Neural crest cell (in vitro differentiated cells): ENCODE data around the gene OGN. TPM values are rescaled to one million over a fixed set of nuclear protein-coding genes. Genes with fewer than 3 reads are reported as not detected.

Experiments
- DNase-seq: peaks from one replicate; pipeline ENCODE4 v3.0.0; 2021; ENCODE audit warnings: low read depth, mixed read lengths, low spot score
- H3K27ac Mint-ChIP-seq: one replicate; pipeline ENCODE4 v1.8.0; 2021; ENCODE audit warnings: mild to moderate bottlenecking, mixed read lengths; ENCODE audit not compliant: unreplicated experiment
- H3K27me3 Mint-ChIP-seq: 2 replicates; pipeline ENCODE4 v1.8.0; 2021; ENCODE audit warnings: low read depth, mild to moderate bottlenecking, mixed read lengths
- H3K36me3 Mint-ChIP-seq: 2 replicates; pipeline ENCODE4 v1.8.0; 2021; ENCODE audit warnings: low read depth, mild to moderate bottlenecking, mixed read lengths
- H3K4me1 Mint-ChIP-seq: 2 replicates; pipeline ENCODE4 v1.8.0; 2021; ENCODE audit warnings: mixed read lengths
- H3K4me3 Mint-ChIP-seq: one replicate; pipeline ENCODE4 v1.8.0; 2021; ENCODE audit warnings: mild to moderate bottlenecking, mixed read lengths
- H3K9me3 Mint-ChIP-seq: 2 replicates; pipeline ENCODE4 v1.8.0; 2021; ENCODE audit warnings: mixed read lengths
- CTCF ChIP-seq: fragments of 200-600 bp; sonication (generic); conservative IDR thresholded peaks from 2 replicates; pipeline ENCODE4 v1.5.0; 2021; ENCODE audit warnings: antibody characterized with exemption, mild to moderate bottlenecking
- total RNA-seq: library from RNA; stranded (reverse); gene quantifications from 2 replicates; pipeline ENCODE4 v1.2.1, GENCODE V29; 2021

The OGN gene
- total RNA-seq, 1 donor from 2014 or later = not detected

- DNase-seq = no peak
These were observed 34.6 kb upstream of the OGN start for GRCh38 chr9:92438900-92439526.

GRCh38 chr9:92435263-92435662, 30.9 kb upstream of the OGN start:
- no peak for DNase-seq
- TF ChIP-seq CTCF = no peak
- H3K4me1 Mint-ChIP-seq = no peaks in the 10 kb centered on the region
- H3K27me3 Mint-ChIP-seq = no peaks in the 10 kb centered on the region
- no peak overlapping the region for H3K27ac Mint-ChIP-seq
- H3K9me3 Mint-ChIP-seq = no peaks in the 10 kb centered on the region
- H3K36me3 Mint-ChIP-seq = no peaks in the 10 kb centered on the region
- no peak overlapping the region for H3K4me3 Mint-ChIP-seq

More at GRCh38 chr9:92438900-92439526, 34.6 kb upstream of the OGN start:
- Mint-ChIP-seq H3K36me3 (no peaks in the 10 kb centered on the region), H3K9me3 (no peaks in the 10 kb centered on the region), H3K27me3 (no peaks in the 10 kb centered on the region), H3K4me1 (no peaks in the 10 kb centered on the region), H3K4me3 (no peak overlapping the region), H3K27ac (peak overlapping the region; percentile 27)
- peak; percentile 53 for TF ChIP-seq CTCF

- Mint-ChIP-seq H3K9me3 (no peaks in the 10 kb centered on the region), H3K27me3 (no peaks in the 10 kb centered on the region), H3K4me3 (no peak overlapping the region), H3K36me3 (no peaks in the 10 kb centered on the region), H3K27ac (no peak overlapping the region), H3K4me1 (no peaks in the 10 kb centered on the region)
- no peak for TF ChIP-seq CTCF
- no peak for DNase-seq
These were observed 28.7 kb upstream of the OGN start for GRCh38 chr9:92432972-92433548.

- no peaks in the 10 kb centered on the region for H3K4me1 Mint-ChIP-seq
- no peak overlapping the region for H3K27ac Mint-ChIP-seq
- no peak for DNase-seq
- no peak overlapping the region for H3K4me3 Mint-ChIP-seq
- H3K27me3 Mint-ChIP-seq = no peaks in the 10 kb centered on the region
- no peaks in the 10 kb centered on the region for H3K9me3 Mint-ChIP-seq
- TF ChIP-seq CTCF = no peak
- no peaks in the 10 kb centered on the region for H3K36me3 Mint-ChIP-seq
These were observed 28.0 kb upstream of the OGN start for GRCh38 chr9:92432350-92432749.

- Mint-ChIP-seq H3K27me3 (no peaks in the 10 kb centered on the region), H3K36me3 (no peaks in the 10 kb centered on the region), H3K9me3 (no peaks in the 10 kb centered on the region), H3K27ac (no peak overlapping the region), H3K4me1 (peaks cover 8% of the 10 kb centered on the region), H3K4me3 (no peak overlapping the region)
- no peak for TF ChIP-seq CTCF
- DNase-seq = no peak
These were observed 25.5 kb upstream of the OGN start for GRCh38 chr9:92429836-92430235.
